HL-60 (cell line): Measurements from ENCODE around the gene SLC44A4.
"Not testable (repeated sequence)": the region's sequence is repeated elsewhere in the genome, so short reads cannot be mapped to it uniquely, and the experiment has no call there.

Experiments used
- DNase-seq, 2 experiments: peaks; one replicate each; pipeline ENCODE4 v3.0.0-alpha.2; 2010 to 2020; ENCODE audit warnings: low read depth in 1 of 2, low spot score in 1 of 2
- H3K27ac ChIP-seq: fragments of 250-450 bp; sonication (Bioruptor Pico); replicated peaks from 2 replicates; pipeline ENCODE4 v1.5.1; 2020; ENCODE audit warnings: mild to moderate bottlenecking, moderate library complexity
- H3K27me3 ChIP-seq: fragments of 250-450 bp; sonication (Bioruptor Pico); 2 replicates; pipeline ENCODE4 v1.5.1; 2021; ENCODE audit warnings: mild to moderate bottlenecking, moderate library complexity; ENCODE audit not compliant: insufficient read depth, poor library complexity, severe bottlenecking
- H3K4me3 ChIP-seq: replicated peaks from 2 replicates; pipeline ENCODE4 v1.5.1; 2011; ENCODE audit warnings: mild to moderate bottlenecking, control low read depth, low read length; ENCODE audit not compliant: insufficient read depth
- GABPA ChIP-seq: IDR thresholded peaks from 2 replicates; pipeline ENCODE4 v1.6.1; 2012; ENCODE audit warnings: low read depth
- POLR2AphosphoS5 ChIP-seq: IDR thresholded peaks from 2 replicates; pipeline ENCODE4 v1.6.1; 2012; ENCODE audit warnings: low read depth
- SPI1 ChIP-seq: IDR thresholded peaks from 2 replicates; pipeline ENCODE4 v1.6.1; 2012; ENCODE audit warnings: low read depth, mild to moderate bottlenecking, borderline replicate concordance
- TF ChIP-seq, protein P1 (sequence below): IDR thresholded peaks from one replicate; pipeline ENCODE4 v1.5.1; 2011; ENCODE audit warnings: low read length, control low read depth, inconsistent platforms; ENCODE audit not compliant: insufficient read depth
- TF ChIP-seq, protein P2 (sequence below): IDR thresholded peaks from 2 replicates; pipeline ENCODE4 v1.6.1; 2012; ENCODE audit warnings: low read depth; ENCODE audit not compliant: insufficient replicate concordance

SLC44A4 gene

DNA sequence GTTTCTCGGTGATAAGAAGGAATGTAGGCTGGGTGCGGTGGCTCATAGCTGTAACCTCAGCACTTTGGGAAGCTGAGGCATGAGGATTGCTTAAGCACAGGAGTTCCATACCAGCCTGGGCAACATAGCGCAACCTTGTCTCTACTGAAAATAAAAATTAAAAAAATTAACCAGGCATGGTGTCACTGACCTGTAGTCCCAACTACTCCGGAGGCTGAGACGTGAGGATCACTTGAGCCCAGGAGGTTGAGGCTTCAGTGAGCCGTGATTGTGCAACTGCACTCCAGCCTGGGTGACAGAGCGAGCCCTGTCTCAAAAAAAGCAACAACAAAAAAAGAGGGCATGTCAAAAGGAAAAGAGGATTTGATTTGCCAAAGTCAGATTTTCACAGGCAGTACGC, 20.1 kb downstream of the SLC44A4 start:
- no peak for DNase-seq
- Histone ChIP-seq H3K27me3 (no peaks in the 10 kb centered on the region), H3K4me3 (no peak overlapping the region), H3K27ac (no peak overlapping the region)
- TF ChIP-seq, protein P1, sequence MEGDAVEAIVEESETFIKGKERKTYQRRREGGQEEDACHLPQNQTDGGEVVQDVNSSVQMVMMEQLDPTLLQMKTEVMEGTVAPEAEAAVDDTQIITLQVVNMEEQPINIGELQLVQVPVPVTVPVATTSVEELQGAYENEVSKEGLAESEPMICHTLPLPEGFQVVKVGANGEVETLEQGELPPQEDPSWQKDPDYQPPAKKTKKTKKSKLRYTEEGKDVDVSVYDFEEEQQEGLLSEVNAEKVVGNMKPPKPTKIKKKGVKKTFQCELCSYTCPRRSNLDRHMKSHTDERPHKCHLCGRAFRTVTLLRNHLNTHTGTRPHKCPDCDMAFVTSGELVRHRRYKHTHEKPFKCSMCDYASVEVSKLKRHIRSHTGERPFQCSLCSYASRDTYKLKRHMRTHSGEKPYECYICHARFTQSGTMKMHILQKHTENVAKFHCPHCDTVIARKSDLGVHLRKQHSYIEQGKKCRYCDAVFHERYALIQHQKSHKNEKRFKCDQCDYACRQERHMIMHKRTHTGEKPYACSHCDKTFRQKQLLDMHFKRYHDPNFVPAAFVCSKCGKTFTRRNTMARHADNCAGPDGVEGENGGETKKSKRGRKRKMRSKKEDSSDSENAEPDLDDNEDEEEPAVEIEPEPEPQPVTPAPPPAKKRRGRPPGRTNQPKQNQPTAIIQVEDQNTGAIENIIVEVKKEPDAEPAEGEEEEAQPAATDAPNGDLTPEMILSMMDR, result no peak
- TF ChIP-seq, protein P2, sequence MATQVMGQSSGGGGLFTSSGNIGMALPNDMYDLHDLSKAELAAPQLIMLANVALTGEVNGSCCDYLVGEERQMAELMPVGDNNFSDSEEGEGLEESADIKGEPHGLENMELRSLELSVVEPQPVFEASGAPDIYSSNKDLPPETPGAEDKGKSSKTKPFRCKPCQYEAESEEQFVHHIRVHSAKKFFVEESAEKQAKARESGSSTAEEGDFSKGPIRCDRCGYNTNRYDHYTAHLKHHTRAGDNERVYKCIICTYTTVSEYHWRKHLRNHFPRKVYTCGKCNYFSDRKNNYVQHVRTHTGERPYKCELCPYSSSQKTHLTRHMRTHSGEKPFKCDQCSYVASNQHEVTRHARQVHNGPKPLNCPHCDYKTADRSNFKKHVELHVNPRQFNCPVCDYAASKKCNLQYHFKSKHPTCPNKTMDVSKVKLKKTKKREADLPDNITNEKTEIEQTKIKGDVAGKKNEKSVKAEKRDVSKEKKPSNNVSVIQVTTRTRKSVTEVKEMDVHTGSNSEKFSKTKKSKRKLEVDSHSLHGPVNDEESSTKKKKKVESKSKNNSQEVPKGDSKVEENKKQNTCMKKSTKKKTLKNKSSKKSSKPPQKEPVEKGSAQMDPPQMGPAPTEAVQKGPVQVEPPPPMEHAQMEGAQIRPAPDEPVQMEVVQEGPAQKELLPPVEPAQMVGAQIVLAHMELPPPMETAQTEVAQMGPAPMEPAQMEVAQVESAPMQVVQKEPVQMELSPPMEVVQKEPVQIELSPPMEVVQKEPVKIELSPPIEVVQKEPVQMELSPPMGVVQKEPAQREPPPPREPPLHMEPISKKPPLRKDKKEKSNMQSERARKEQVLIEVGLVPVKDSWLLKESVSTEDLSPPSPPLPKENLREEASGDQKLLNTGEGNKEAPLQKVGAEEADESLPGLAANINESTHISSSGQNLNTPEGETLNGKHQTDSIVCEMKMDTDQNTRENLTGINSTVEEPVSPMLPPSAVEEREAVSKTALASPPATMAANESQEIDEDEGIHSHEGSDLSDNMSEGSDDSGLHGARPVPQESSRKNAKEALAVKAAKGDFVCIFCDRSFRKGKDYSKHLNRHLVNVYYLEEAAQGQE, result no peak
- TF ChIP-seq GABPA, result no peak
- no peak for TF ChIP-seq SPI1
- TF ChIP-seq POLR2AphosphoS5, result no peak

DNA sequence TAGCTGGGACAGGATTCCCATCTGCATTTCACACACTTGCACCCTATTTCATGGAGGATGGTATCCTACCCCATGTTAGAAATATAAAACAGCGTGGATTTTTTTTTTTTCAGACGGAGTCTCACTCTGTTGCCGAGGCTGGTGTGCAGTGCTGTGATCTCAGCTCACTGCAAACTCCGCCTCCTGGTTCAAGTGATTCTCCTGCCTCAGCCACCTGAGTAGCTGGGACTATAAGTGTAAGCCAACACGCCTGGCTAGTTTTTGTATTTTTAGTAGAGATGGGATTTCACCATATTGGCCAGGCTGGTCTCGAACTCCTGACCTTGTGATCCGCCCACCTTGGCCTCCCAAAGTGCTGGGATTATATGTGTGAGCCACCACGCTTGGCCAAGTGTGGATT, 21.0 kb downstream of the SLC44A4 start:
- not testable (repeated sequence) for H3K27ac ChIP-seq, DNase-seq, H3K4me3 ChIP-seq, H3K27me3 ChIP-seq

DNA sequence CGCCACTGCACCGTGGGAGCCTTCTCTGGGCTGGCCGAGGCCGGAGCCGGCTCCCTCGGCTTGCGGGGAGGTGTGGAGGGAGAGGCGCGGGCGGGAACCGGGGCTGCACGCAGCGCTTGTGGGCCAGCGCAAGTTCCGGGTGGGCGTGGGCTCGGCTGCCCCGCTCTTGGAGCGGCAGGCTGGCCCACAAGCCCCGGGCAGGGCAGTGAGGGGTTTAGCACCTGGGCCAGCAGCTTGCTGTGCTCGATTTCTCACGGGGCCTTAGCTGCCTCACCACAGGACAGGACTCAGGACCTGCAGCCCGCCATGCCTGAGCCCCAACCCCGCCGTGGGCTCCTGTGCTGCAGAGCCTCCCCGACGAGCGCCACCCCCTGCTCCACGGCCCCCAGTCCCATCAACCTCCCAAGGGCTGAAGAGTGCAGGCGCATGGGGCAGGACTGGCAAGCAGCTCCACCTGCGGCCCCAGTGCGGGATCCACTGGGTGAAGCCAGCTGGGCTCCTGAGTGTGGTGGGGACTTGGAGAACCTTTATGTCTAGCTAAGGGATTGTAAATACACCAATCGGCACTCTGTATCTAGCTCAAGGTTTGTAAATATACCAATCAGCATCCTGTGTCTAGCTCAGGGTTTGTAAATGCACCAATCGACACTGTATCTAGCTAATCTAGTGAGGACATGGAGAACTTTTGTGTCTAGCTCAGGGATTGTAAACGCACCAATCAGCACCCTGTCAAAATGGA, 26.6 kb downstream of the SLC44A4 start:
- not testable (repeated sequence) for DNase-seq, H3K27ac ChIP-seq, H3K4me3 ChIP-seq, H3K27me3 ChIP-seq

DNA sequence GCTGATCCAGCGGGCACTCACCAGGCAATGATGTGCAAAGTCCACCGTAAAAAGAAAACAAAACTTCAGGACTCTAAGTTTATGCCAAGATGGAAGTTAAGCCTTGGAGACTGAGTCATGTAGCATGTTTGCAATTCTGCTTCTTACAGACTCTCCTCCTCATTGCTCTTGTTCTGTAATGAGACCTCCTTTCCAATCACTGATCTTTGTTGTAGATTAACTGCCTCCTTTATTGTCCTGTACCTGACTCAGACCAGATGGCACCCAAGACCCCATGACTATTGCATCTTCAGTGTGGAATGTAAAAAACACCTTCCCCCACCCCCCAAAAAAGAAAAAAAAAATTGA, 27.3 kb downstream of the SLC44A4 start:
- TF ChIP-seq, protein P2, result no peak
- TF ChIP-seq, protein P1, result no peak
- no peak for TF ChIP-seq SPI1
- TF ChIP-seq GABPA, result no peak
- no peak for TF ChIP-seq POLR2AphosphoS5
- Histone ChIP-seq H3K27me3 (no peaks in the 10 kb centered on the region), H3K4me3 (no peak overlapping the region), H3K27ac (no peak overlapping the region)
- DNase-seq, result no peak

DNA sequence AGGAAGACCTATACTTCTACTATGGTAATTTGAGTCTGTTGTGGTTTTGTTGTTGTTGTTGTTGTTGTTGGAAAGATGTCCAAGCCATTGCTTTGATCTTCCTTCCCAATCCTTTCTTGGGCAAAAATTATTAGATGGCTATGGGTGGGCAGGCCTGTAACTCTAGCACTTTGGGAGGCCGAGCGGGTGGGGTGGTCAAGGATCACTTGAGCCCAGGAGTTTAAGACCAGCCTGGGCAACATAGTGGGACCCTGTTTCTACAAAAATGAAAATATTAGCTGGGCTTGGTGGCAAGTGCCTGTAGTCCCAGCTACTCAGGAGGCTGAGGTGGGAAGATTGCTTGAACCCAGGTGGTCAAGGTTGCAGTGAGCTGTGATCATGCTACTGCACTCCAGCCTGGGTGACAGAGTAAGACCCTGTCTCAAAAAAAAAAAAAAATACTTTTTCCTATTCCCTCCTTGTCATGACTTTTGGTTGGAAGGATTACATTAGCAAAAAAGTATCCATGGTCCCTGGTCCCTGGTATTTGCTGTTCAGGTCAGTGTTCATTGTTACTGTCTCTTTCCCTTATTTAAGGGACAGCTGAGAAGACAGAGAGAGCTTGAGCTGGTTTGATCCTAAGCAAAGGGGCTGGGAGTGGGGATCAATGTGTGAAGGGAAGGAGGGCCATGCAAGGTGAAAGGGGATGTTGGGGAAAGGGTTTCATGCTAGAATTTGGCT, 27.9 kb downstream of the SLC44A4 start:
- H3K27ac ChIP-seq, result no peak overlapping the region
- no peaks in the 10 kb centered on the region for H3K27me3 ChIP-seq
- TF ChIP-seq, protein P1, result no peak
- TF ChIP-seq POLR2AphosphoS5, result no peak
- TF ChIP-seq, protein P2, result no peak
- TF ChIP-seq SPI1, result no peak
- TF ChIP-seq GABPA, result no peak
- H3K4me3 ChIP-seq, result no peak overlapping the region
- no peak for DNase-seq
